ENCODE results near the gene CFAP46.

- no peak for TF ChIP-seq MXI1 (IDR thresholded peaks at IDR 0.05; ENCODE audit: borderline replicate concordance, low read depth, low read length)
- TF ChIP-seq CTCF (conservative IDR thresholded peaks at IDR 0.05; ENCODE audit: low read depth, low read length) = no peak
- TF ChIP-seq POLR2A (IDR thresholded peaks at IDR 0.05; ENCODE audit: low read depth, low read length) = no peak
- no peak for TF ChIP-seq USF2 (IDR thresholded peaks at IDR 0.05; ENCODE audit: low read depth, low read length)
- no peak for TF ChIP-seq CEBPB (IDR thresholded peaks at IDR 0.05; ENCODE audit: low read depth, low read length)
- no peak for TF ChIP-seq RFX5 (IDR thresholded peaks at IDR 0.05; ENCODE audit: low read depth, low read length)
- no peak for TF ChIP-seq MAZ (IDR thresholded peaks at IDR 0.05; ENCODE audit: borderline replicate concordance, low read depth, low read length)
- TF ChIP-seq SMC3 (IDR thresholded peaks at IDR 0.05; ENCODE audit: low read depth, low read length) = no peak
- no peak for TF ChIP-seq RCOR1 (IDR thresholded peaks at IDR 0.05; ENCODE audit: insufficient replicate concordance, low read length)
- TF ChIP-seq FOS (IDR thresholded peaks at IDR 0.05; ENCODE audit: low read depth, low read length) = no peak
- no peak for TF ChIP-seq CHD1 (IDR thresholded peaks at IDR 0.05; ENCODE audit: low read depth, low read length)
These were observed 31.2 kb downstream of the CFAP46 start for GRCh38 chr10:132910901-132911785.
